Measurements from ENCODE around the gene C11orf71. TPM values are rescaled to one million over a fixed set of nuclear protein-coding genes. Genes with fewer than 3 reads are reported as not detected.

C11orf71 gene
- total and polyA plus RNA-seq, 9 of the 15 experiments (the other 6 are each of a cell fraction or from before 2014, with no cell fraction given), result 2.9 to 15.1 (median 9.1) TPM

DNA sequence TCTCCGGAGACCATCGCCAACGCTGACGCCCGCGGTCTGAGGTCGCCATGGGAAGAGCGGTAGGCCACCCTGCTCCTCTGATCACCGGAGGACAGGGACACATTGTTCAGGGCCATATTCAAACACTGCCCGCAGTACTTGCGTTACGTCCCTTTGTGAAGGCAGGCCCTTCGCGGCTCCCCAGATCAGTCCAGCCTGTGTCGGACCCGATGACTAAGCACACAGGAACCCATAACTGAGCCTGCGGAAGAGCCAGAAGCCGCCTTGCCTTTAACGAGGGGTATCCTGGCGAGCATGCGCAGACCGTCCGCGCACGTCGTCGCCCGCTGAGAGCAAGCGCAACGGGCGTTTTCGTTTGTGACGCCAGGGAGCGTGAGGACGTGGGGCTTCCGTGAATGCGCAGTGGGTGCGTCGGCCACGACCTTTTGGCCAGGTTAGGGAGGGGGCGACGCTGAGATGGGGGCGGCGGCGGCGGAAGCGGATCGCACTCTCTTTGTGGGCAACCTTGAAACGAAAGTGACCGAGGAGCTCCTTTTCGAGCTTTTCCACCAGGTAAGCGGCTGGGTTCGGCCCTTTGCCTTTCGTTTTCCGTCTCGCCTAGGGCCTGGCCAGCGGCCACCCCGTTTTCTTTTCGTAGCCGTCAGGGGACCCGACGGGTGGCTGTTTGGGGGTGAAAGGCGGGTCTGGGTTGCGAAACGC lies at the start of gene C11orf71, which contains the start of gene RBM7 (continued):
- peak in 1 of 3 experiments; percentile 18; a peak in 1 of 6 replicates for TF ChIP-seq CTCF (IDR thresholded peaks at IDR 0.05 in 2 of 3, conservative IDR thresholded peaks at IDR 0.05 in 1 of 3; ENCODE audit: insufficient read depth in 2 of 3, low read depth in 1 of 3, low read length in 3 of 3)
- TF ChIP-seq CAMTA2 (CRISPR knock-in tag; conservative IDR thresholded peaks at IDR 0.05), result no peak
- TF ChIP-seq L3MBTL2 (IDR thresholded peaks at IDR 0.05), result peak; percentile 95
- TF ChIP-seq TEAD1 (CRISPR knock-in tag; IDR thresholded peaks at IDR 0.05), result peak; percentile 71 to 82; a peak in 2 of 4 replicates
- TF ChIP-seq, protein P1, sequence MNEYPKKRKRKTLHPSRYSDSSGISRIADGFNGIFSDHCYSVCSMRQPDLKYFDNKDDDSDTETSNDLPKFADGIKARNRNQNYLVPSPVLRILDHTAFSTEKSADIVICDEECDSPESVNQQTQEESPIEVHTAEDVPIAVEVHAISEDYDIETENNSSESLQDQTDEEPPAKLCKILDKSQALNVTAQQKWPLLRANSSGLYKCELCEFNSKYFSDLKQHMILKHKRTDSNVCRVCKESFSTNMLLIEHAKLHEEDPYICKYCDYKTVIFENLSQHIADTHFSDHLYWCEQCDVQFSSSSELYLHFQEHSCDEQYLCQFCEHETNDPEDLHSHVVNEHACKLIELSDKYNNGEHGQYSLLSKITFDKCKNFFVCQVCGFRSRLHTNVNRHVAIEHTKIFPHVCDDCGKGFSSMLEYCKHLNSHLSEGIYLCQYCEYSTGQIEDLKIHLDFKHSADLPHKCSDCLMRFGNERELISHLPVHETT (CRISPR knock-in tag; conservative IDR thresholded peaks at IDR 0.05 in 1 of 2, IDR thresholded peaks at IDR 0.05 in 1 of 2), result no peak; a peak in 1 of 4 replicates
- no peak for TF ChIP-seq ZNF134 (CRISPR knock-in tag; conservative IDR thresholded peaks at IDR 0.05)
- TF ChIP-seq ETV6 (IDR thresholded peaks at IDR 0.05; ENCODE audit: borderline replicate concordance in 1 of 2, low read depth in 2 of 2, low read length in 1 of 2), result no peak
- TF ChIP-seq ETV6 (CRISPR knock-in tag; IDR thresholded peaks at IDR 0.05; ENCODE audit: borderline replicate concordance), result no peak
- TF ChIP-seq ZNF124 (CRISPR knock-in tag; IDR thresholded peaks at IDR 0.05), result no peak
- TF ChIP-seq MED1 (CRISPR knock-in tag; IDR thresholded peaks at IDR 0.05; ENCODE audit: borderline replicate concordance), result no peak
- TF ChIP-seq NCOA4 (IDR thresholded peaks at IDR 0.05; ENCODE audit: partially characterized antibody), result no peak
- no peak for TF ChIP-seq HIVEP1 (CRISPR knock-in tag; IDR thresholded peaks at IDR 0.05)
- no peak for TF ChIP-seq ZHX1 (conservative IDR thresholded peaks at IDR 0.05; ENCODE audit: low read length)
- no peak for TF ChIP-seq ESRRB (CRISPR knock-in tag; IDR thresholded peaks at IDR 0.05; ENCODE audit: borderline replicate concordance)
- no peak; the same call in 1 of the 2 replicates for TF ChIP-seq LARP7 (IDR thresholded peaks at IDR 0.05)
- no peak; the same call in 1 of the 2 replicates for TF ChIP-seq JUNB (CRISPR knock-in tag; conservative IDR thresholded peaks at IDR 0.05)
- TF ChIP-seq ZBTB34 (CRISPR knock-in tag; IDR thresholded peaks at IDR 0.05), result no peak
- TF ChIP-seq TEAD4 (IDR thresholded peaks at IDR 0.05; ENCODE audit: low read length), result no peak; the same call in 1 of the 2 replicates
- TF ChIP-seq TEAD4 (CRISPR knock-in tag; IDR thresholded peaks at IDR 0.05; ENCODE audit: borderline replicate concordance), result no peak
- no peak; the same call in 1 of the 2 replicates for TF ChIP-seq DMBX1 (CRISPR knock-in tag; IDR thresholded peaks at IDR 0.05; ENCODE audit: borderline replicate concordance)
- no peak for TF ChIP-seq BRF1 (IDR thresholded peaks at IDR 0.05; ENCODE audit: borderline replicate concordance, extremely low read depth, insufficient read length)
